ENCODE results near the gene CLCN1.
A peak's percentile ranks its signal among the peaks of the same experiment; 100 is the strongest.

Gene CLCN1

DNA sequence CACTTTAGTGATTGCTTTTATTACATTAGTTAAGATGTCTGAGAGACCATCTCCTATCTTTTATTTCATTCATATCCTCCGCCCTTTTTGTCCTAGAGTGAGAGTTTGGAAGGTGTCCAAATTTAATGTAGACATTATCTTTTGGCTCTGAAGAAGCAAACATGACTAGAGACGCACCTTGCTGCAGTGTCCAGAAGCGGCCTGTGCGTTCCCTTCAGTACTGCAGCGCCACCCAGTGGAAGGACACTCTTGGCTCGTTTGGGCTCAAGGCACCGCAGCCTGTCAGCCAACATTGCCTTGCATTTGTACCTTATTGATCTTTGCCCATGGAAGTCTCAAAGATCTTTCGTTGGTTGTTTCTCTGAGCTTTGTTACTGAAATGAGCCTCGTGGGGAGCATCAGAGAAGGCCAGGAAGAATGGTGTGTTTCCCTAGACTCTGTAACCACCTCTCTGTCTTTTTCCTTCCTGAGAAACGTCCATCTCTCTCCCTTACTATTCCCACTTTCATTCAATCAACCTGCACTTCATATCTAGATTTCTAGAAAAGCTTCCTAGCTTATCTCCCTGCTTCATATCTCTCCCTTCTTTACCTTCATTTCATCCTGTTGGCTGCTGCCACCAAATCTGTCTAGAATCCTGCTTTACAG, 10.4 kb upstream of the CLCN1 start:
- Histone ChIP-seq H3K4me3 (no peak overlapping the region), H3K27ac (no peak overlapping the region)
- TF ChIP-seq, protein P1, sequence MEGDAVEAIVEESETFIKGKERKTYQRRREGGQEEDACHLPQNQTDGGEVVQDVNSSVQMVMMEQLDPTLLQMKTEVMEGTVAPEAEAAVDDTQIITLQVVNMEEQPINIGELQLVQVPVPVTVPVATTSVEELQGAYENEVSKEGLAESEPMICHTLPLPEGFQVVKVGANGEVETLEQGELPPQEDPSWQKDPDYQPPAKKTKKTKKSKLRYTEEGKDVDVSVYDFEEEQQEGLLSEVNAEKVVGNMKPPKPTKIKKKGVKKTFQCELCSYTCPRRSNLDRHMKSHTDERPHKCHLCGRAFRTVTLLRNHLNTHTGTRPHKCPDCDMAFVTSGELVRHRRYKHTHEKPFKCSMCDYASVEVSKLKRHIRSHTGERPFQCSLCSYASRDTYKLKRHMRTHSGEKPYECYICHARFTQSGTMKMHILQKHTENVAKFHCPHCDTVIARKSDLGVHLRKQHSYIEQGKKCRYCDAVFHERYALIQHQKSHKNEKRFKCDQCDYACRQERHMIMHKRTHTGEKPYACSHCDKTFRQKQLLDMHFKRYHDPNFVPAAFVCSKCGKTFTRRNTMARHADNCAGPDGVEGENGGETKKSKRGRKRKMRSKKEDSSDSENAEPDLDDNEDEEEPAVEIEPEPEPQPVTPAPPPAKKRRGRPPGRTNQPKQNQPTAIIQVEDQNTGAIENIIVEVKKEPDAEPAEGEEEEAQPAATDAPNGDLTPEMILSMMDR (IDR thresholded peaks at IDR 0.05), result peak; percentile 42
- DNase-seq (ENCODE audit: low spot score), result no peak

DNA sequence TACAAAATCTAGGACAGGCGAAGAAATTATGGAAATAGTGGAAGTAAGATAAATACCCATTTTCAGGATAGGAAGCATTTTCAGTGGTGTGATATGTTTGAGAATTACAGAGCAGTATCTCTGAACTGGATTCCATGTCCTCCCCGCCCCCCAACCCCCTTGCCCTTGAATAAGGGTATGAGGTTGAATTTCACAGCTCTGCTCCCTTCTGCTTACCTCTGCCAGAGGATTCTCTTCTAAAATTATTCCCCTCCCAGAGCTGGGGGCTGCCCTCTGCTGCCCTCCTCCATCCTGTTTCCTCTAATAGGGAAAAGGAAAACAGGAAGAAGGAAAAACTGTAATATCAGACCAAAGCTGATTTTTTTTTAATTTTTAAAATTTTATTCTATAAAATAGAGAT, 7.3 kb upstream of the CLCN1 start:
- TF ChIP-seq, protein P1 (IDR thresholded peaks at IDR 0.05), result no peak
- no peak for DNase-seq (ENCODE audit: low spot score)
- H3K27ac ChIP-seq, result no peak overlapping the region
- no peak overlapping the region for H3K4me3 ChIP-seq

DNA sequence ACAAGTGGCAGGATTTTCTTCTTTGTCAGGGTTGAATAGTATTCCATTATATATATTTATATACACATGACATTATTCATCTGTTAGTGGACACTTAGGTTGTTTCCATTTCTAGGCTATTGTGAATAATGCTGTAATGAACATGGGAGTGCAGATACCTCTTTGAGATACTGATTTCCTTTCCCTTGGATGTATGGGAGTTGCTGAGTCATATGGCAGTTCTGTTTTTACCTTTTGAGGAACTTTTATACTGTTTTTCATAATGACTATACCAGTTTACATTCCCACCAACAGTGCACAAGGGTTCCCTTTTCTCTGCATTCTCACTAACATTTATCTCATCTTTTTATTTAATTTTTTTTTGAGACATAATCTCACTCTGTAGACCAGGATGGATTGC, 1.8 kb upstream of the CLCN1 start:
- Histone ChIP-seq H3K4me3 (no peak overlapping the region), H3K27ac (no peak overlapping the region)
- no peak for DNase-seq (ENCODE audit: low spot score)
- TF ChIP-seq, protein P1 (IDR thresholded peaks at IDR 0.05), result no peak

DNA sequence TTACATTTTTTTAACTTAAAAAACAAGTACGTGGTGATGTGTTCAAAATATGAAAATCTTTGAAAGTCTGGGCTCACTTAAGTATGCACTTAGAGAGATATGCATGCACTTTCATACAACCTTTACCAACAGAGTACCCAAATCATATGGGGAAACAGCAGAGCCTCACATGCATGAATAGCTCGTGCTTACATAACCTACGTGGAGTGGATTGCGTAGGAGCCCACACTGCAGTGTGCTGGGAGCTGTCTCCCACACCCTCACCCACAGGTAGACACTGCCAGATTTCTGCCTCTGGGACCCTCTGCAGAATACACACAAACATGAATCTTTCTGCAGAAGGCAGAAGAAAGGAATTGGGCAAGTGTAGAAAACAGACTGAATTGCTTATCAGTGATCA, 581 bp downstream of the CLCN1 start:
- TF ChIP-seq, protein P1 (IDR thresholded peaks at IDR 0.05), result no peak
- no peak overlapping the region for H3K27ac ChIP-seq
- no peak for DNase-seq (ENCODE audit: low spot score)
- no peak overlapping the region for H3K4me3 ChIP-seq

DNA sequence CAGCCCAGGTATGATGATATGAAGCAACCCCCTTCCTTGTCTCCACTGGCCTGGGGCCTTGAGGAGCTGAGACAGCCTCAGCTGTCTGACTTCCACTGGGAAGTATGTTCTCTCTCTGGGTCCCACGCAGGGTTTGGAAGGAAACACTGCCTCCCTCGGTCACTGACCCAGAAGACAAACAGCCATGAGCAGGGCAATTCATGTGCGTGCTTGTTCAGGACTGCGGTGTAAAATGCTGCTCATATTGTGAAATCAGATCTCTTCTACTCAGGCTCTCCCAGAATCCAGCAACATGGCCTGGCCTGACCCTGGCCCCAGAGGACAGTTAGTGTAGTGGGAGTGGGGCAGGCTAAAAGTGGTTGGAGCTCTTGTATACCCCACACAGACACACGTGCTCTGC, 2.8 kb downstream of the CLCN1 start:
- no peak overlapping the region for H3K4me3 ChIP-seq
- H3K27ac ChIP-seq, result no peak overlapping the region
- DNase-seq (ENCODE audit: low spot score), result no peak
- TF ChIP-seq, protein P1 (IDR thresholded peaks at IDR 0.05), result no peak

DNA sequence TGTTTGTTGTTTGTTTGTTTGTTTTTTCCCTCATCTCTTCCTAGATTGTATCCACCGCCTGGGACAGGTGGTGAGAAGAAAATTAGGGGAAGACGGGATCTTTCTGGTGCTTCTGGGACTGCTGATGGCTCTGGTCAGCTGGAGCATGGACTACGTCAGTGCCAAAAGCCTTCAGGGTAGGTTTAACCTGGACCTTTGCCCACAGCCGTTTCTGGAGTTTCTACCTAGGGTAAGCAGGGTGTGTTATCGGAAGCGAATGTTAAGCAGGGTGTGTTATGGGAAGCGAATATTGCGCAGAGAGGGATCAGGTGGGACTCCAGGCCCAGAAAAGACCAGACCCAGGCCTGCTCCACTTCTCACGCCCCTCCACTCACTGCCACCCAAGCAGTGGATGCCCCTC, 4.7 kb downstream of the CLCN1 start:
- DNase-seq (ENCODE audit: low spot score), result no peak
- Histone ChIP-seq H3K27ac (no peak overlapping the region), H3K4me3 (no peak overlapping the region)
- TF ChIP-seq, protein P1 (IDR thresholded peaks at IDR 0.05), result no peak

DNA sequence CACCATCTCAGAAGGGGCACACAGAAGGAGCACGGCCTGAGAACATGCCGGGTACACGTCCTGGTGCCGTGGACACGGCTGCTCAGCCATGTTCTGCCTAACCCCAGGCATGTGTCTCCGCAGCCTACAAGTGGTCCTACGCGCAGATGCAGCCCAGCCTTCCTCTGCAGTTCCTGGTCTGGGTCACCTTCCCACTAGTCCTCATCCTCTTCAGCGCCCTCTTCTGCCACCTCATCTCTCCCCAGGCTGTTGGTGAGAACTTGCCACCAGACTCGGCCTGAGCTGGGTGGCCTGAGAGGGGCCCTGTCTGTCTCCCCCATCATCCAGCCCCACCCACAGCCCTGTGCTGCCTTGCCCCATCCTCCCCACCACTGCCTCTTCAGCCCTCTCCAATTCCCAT, 5.3 kb downstream of the CLCN1 start:
- H3K4me3 ChIP-seq, result no peak overlapping the region
- no peak overlapping the region for H3K27ac ChIP-seq
- no peak for DNase-seq (ENCODE audit: low spot score)
- TF ChIP-seq, protein P1 (IDR thresholded peaks at IDR 0.05), result no peak
